Osteoblast (primary cell): Measurements from ENCODE around the gene CDC14A. TPM values are rescaled to one million over a fixed set of nuclear protein-coding genes. Genes with fewer than 3 reads are reported as not detected.

Experiments used
- DNase-seq: peaks from one replicate; pipeline ENCODE4 v3.0.0; 2011; ENCODE audit warnings: low spot score, mixed read lengths; ENCODE audit not compliant: insufficient read length; ENCODE audit errors: missing footprints
- H2AFZ ChIP-seq: 2 replicates; pipeline ENCODE4 v1.6.0; 2011; ENCODE audit warnings: mild to moderate bottlenecking, low read length
- H3K27ac ChIP-seq: 2 replicates; pipeline ENCODE4 v1.5.1; 2011; ENCODE audit warnings: mild to moderate bottlenecking, low read depth, low read length, moderate library complexity
- H3K27me3 ChIP-seq: 2 replicates; pipeline ENCODE4 v1.6.0; 2012; ENCODE audit warnings: mild to moderate bottlenecking, control low read depth, inconsistent platforms, low read length, moderate library complexity; ENCODE audit not compliant: insufficient read depth
- H3K36me3 ChIP-seq: 2 replicates; pipeline ENCODE4 v1.5.1; 2011; ENCODE audit warnings: mild to moderate bottlenecking, low read length, control low read depth, moderate library complexity; ENCODE audit not compliant: insufficient read depth
- H3K4me1 ChIP-seq: 2 replicates; pipeline ENCODE4 v1.5.1; 2011; ENCODE audit warnings: mild to moderate bottlenecking, low read length, control low read depth, moderate library complexity; ENCODE audit not compliant: insufficient read depth
- H3K4me2 ChIP-seq: 2 replicates; pipeline ENCODE4 v1.6.0; 2011; ENCODE audit warnings: mild to moderate bottlenecking, low read length; ENCODE audit not compliant: insufficient read depth
- H3K4me3 ChIP-seq: fragments of 200-600 bp; sonication (generic); 3 replicates; pipeline ENCODE4 v1.5.1; 2012; ENCODE audit warnings: mild to moderate bottlenecking, low read length, inconsistent platforms; ENCODE audit not compliant: insufficient read depth
- H3K79me2 ChIP-seq: 2 replicates; pipeline ENCODE4 v1.6.0; 2012; ENCODE audit warnings: mild to moderate bottlenecking, low read length, control low read depth, inconsistent platforms; ENCODE audit not compliant: insufficient read depth
- H3K9me3 ChIP-seq: 2 replicates; pipeline ENCODE4 v1.5.1; 2011; ENCODE audit warnings: low read depth, low read length, control low read depth
- H4K20me1 ChIP-seq: 2 replicates; pipeline ENCODE4 v1.6.0; 2012; ENCODE audit warnings: mild to moderate bottlenecking, low read length, control low read depth; ENCODE audit not compliant: insufficient read depth
- total RNA-seq: library from RNA; depleted of rRNA; stranded (reverse); fragments of >200 nt; gene quantifications from 2 replicates; pipeline ENCODE4 v1.2.3, GENCODE V29; 2012
- TF ChIP-seq, protein P1 (sequence below): IDR thresholded peaks from 2 replicates; pipeline ENCODE4 v1.5.1; 2011; ENCODE audit warnings: mild to moderate bottlenecking, low read depth, low read length, moderate library complexity; ENCODE audit errors: extremely low read depth

CDC14A gene
- total RNA-seq, 1 donor, result 6.9 TPM

DNA sequence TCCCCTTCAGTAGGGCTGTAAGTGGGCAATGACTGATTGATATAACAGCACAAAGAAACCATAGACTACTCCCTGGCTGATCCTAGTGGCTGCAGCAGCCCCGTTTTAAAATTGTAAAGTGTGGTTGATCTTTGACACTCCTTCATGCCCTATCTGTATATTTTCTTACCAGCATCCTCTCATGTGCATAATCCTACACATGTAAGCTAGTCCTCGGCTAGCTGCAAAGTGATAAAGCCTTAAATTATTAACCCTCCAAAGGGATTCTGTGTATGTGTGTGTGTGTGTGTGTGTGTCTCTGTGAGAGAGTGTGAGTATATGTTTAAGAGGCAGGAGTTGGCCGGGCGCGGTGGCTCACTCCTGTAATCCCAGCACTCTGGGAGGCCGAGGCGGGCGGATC lies 30.8 kb upstream of the CDC14A start:
- H3K36me3 ChIP-seq, result no peaks in the 10 kb centered on the region
- H4K20me1 ChIP-seq, result no peaks in the 10 kb centered on the region
- H3K27me3 ChIP-seq, result peaks cover 1% of the 10 kb centered on the region
- H3K9me3 ChIP-seq, result peaks cover 7% of the 10 kb centered on the region
- no peak overlapping the region for H3K4me2 ChIP-seq
- TF ChIP-seq, protein P1, sequence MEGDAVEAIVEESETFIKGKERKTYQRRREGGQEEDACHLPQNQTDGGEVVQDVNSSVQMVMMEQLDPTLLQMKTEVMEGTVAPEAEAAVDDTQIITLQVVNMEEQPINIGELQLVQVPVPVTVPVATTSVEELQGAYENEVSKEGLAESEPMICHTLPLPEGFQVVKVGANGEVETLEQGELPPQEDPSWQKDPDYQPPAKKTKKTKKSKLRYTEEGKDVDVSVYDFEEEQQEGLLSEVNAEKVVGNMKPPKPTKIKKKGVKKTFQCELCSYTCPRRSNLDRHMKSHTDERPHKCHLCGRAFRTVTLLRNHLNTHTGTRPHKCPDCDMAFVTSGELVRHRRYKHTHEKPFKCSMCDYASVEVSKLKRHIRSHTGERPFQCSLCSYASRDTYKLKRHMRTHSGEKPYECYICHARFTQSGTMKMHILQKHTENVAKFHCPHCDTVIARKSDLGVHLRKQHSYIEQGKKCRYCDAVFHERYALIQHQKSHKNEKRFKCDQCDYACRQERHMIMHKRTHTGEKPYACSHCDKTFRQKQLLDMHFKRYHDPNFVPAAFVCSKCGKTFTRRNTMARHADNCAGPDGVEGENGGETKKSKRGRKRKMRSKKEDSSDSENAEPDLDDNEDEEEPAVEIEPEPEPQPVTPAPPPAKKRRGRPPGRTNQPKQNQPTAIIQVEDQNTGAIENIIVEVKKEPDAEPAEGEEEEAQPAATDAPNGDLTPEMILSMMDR, result no peak
- DNase-seq, result no peak
- H3K79me2 ChIP-seq, result no peaks in the 10 kb centered on the region
- no peaks in the 10 kb centered on the region for H3K4me1 ChIP-seq
- H3K4me3 ChIP-seq, result no peak overlapping the region
- no peak overlapping the region for H2AFZ ChIP-seq
- H3K27ac ChIP-seq, result no peak overlapping the region

DNA sequence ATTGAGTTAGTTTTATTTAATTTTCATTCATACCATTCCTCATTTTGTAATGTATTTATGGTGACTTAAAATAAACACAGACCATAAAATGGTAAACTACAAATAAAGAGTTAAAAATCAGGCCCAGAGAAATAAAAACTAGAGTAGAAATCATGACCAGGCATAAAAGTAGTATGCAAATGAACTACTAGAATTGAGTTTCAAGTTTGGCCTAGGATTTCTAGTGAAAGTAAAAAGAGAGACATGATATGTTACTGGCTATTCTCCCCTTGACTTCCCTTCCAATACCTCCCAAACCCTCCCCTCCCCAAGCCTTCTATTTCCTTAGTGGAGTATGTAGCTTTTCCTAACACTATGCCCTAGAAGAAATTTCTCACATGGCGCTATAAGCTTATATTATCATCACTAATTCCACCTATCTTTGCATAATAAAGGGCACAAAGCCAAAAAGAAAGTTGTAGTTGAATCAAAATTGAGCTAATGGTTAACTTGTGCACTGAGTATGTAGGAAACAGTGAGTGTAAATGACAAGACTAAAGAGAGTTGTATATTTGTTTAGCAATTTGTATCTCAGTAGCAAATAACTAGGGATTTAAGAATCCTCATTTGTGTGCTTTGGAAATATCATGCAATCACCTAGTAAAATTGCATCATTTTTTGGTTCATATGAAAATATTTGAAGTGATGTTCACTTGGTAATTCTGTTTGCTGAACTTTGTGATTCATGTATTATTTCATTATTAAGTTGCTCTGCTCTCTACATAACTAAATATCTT lies 29.7 kb upstream of the CDC14A start:
- Histone ChIP-seq H4K20me1 (no peaks in the 10 kb centered on the region), H2AFZ (no peak overlapping the region), H3K27me3 (peaks cover 5% of the 10 kb centered on the region), H3K4me1 (no peaks in the 10 kb centered on the region), H3K27ac (no peak overlapping the region), H3K79me2 (no peaks in the 10 kb centered on the region), H3K4me3 (no peak overlapping the region), H3K4me2 (no peak overlapping the region), H3K9me3 (peaks cover 7% of the 10 kb centered on the region), H3K36me3 (no peaks in the 10 kb centered on the region)
- DNase-seq, result peak; percentile 70
- TF ChIP-seq, protein P1, result no peak

DNA sequence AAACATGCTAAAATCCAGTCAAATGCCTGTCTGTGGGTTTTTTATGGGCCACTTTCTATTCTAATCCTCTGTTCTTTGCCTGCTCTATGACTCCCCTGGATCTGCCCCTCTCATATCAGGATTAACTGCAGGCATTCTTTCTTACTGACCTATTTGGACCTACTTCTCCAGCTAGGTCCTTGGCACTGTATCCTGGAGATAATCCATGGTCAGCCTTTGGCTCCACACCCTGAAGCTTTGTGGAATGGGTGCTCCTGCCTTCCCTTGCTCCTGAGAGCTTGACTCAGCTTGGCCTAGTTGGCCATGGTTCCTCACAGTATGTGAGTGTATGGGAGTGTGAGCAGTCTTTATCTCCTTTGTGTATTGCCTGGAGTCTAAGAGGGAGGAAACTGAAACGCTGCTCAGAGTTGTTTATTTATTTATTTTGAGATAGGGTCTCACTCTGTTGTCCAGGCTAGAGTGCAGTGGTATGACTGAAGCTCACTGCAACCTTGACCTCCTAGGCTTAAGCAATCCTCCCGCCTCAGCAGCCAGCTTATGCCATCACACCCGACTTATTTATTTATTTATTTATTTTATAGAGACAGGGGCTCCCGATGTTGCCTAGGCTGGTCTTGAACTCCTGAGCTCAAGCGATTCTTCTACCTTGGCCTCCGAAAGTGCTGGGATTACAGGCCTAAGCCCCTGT lies 28.7 kb upstream of the CDC14A start:
- no peaks in the 10 kb centered on the region for H4K20me1 ChIP-seq
- H3K9me3 ChIP-seq, result peaks cover 7% of the 10 kb centered on the region
- H2AFZ ChIP-seq, result no peak overlapping the region
- no peaks in the 10 kb centered on the region for H3K4me1 ChIP-seq
- H3K4me2 ChIP-seq, result no peak overlapping the region
- H3K4me3 ChIP-seq, result no peak overlapping the region
- peaks cover 11% of the 10 kb centered on the region for H3K27me3 ChIP-seq
- H3K36me3 ChIP-seq, result no peaks in the 10 kb centered on the region
- DNase-seq, result no peak
- TF ChIP-seq, protein P1, result no peak
- no peaks in the 10 kb centered on the region for H3K79me2 ChIP-seq
- H3K27ac ChIP-seq, result peak overlapping the region; percentile 35
